GM19328 (cell line): Measurements from ENCODE around the gene E2F6.

Experiments
- ATAC-seq: cut with Tn5 transposase; IDR thresholded peaks from one replicate; pipeline ENCODE4 v1.9.1; 2021; ENCODE audit warnings: mild to moderate bottlenecking, moderate library complexity; ENCODE audit not compliant: unreplicated experiment

The E2F6 gene

DNA sequence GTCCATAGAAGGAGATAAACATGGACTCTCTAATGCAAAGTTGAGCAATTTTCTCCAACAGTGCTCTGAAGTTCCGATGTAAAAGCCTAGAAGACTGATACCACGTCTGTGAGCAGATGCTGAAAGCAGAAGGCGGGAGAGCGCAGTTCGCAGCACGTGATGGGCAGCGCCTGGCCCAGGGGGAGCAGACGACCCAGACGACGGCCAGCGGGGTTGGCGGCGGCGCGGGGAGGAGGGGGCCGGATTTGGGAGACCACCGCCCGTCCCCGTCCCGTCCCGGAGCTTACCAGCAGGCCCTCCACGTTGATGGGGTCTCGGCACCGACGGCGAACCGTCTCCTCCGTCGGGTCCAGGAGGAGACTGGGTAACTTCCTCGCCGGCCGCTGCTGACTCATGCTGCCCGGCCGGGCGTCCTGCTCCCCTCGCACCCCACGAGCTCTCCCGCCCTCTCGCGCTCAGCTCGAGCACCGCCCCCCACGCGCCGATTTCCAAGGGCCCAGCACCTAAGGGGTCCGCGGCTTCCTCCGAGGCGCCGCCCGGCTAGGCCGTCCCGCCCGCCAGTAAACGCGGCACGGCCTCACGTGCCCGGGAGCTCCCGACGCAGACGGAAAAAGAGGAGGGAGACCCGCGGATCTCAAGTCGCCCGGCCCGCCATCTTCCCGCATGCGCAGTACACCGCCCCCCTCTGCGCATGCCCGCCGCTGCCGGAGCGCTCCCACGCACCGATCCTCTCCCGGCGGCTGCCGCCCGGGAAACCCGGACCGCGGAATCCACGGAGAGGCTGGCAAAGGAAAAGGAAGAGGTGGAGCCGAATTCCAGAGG is at the start of gene E2F6:
TSS of gene E2F6 (minus strand) at position 677 of the 822 bp plus-strand sequence. CDS start at position 395, 282 bp downstream.
- peak; percentile 57 for ATAC-seq

DNA sequence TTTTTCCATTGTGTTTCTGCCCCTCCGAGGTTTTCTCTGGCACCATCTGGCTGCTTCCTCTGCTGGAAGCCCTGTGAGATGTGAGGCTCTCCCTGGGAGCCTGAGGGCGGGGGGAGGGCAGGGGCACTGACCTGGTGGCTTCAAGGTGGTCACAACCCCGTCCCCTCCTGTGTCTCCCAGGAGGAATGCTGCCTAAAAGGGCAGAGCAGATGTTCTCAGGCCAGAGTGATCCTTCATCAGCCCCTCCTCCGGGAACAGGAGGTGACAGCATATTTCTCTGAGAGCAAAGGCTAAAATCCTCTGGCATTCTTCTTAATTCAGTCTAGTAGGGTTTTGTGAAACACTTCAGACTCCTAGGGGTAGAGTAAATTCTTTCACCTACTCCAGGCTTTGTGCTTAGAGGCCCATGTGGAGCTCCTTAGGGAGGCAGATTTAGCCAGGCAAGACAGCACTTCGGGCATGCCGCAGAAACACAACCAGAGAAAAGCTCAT is 49.6 kb upstream of the E2F6 start:
- no peak for ATAC-seq

GRCh38 chr2:11514904-11515303 is 48.9 kb upstream of the E2F6 start:
- no peak for ATAC-seq

DNA sequence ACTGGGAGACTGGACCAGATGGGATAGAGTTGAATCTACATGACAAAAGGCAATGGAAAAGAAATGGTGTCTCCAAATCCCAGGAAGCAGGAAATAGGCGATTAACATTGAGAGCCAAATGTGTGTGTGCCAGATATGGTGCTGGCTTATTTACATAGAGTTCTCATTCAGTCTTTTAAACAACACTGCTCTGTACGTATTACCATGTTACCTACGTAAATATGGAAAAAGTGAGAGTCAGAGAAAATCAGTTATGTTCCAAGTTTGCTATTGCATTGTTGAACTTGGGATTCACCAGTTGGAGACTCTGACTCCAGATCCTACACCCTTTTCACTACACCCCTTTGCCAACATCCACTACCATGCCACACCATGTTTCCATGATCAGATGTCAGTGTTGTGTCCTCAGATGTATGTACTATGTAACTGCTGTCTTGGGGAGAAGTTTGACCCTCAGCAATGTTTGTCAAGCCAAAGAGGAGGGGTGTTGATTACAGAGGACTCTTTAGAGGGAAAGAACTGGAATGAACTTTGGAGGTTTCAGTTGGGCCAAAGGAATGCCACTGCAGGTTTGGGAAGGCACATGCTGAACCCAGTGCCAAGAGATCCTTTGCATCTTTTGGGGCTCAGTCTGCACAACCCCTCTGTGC is 48.2 kb upstream of the E2F6 start:
- no peak for ATAC-seq

- ATAC-seq: no peak
These were observed 47.4 kb upstream of the E2F6 start for GRCh38 chr2:11513319-11513718.

DNA sequence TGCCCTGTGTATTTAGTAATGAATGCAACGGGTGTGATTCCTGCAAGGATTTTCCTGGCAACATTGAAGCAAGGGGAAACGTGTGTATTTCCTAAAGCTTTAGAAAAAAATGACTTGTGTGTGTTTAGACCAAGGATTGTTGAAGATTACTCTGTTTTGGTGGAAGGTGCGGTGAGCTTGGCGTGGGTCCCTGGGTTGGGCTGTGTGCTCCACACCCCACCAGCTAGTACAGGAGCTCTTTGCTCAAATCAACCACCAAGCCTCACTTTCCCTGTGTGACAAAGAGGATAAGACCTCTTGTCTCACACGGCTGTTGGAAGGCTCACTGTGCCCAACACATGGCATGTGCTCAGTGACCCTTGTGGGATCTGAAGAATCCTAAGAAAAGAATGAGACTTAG is 46.5 kb upstream of the E2F6 start:
- no peak for ATAC-seq

DNA sequence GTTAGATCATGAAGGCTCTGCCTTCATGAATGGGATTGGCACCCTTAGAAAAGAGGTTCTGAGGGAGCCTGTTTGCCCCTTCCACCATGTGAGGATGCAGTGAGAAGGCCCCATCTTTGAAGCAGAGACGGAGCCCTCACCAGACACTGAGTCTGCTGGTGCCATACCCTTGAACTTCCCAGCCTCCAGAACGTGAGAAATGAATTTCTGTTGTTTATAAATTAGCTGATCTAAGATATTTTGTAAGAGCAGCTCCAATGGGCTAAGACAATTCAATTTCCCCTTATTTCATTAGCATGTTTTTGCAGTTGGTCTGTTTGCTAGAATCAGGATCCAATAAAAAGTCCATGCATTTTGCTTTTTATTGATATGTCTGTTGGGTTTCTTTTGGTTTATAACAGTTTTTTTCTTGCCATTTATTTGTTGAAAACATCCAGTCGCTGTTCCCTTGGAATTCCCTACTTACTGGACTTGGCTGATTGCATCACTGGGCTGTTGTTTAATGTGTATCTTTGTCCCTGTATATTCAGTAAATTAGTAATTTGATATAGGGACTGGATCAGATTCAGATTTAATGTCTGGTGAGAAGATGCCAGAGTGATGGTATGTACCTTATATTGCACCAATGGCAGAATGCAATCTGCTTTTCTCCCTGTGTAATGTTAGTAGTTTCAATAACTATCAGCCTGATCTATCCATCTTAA is 43.8 kb upstream of the E2F6 start:
- ATAC-seq: no peak

DNA sequence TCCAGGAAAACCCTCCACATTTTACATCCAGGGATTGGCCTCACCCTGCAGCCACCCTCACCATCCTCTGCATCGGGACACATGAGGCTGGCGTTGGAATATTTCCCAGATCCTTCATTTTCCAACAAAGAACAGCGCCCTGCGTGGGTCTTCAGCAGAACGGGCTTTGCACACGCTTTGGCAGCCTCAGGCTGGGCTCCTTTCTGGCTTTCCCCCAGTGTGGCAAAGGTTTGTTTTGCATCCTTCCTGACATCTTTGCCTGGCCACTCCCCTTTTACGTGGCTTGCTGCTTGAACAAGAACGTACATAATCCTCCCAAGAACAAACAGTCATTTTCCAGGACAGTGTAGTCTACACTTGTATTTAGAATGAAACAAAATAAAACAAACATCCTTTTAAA is 42.3 kb upstream of the E2F6 start:
- ATAC-seq: no peak

- no peak for ATAC-seq
These were observed 41.6 kb upstream of the E2F6 start for GRCh38 chr2:11507517-11507916.

- no peak for ATAC-seq
These were observed 40.6 kb upstream of the E2F6 start for GRCh38 chr2:11506611-11506969.

GRCh38 chr2:11505652-11506610 is 40.0 kb upstream of the E2F6 start:
- ATAC-seq: no peak

DNA sequence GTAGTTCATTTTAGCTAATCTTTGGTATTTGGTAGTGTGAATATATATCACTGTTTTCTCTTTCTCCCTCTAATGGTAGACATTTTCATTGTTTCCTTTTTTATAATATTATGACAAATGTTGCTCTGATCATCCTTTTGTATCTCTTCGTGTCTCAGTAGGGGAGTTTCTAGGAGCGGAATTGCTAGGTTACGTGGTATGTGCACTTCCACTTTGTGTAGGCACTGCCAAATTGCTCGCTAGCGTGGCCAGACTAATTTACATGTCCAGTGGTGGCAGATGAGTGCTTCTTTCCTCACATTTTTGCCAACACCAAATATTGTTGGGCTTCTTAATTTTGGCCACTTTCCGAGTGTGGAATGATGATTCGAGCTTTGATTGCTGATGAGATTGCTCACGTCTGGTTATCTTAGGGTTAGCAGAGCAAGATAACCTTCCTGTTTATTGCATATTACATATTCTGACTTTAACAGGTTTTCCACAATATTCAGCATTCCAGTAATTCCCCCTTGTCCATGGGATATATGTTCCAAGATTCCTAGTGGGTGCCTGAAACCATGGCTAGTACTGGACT is 37.5 kb upstream of the E2F6 start:
- ATAC-seq: no peak

DNA sequence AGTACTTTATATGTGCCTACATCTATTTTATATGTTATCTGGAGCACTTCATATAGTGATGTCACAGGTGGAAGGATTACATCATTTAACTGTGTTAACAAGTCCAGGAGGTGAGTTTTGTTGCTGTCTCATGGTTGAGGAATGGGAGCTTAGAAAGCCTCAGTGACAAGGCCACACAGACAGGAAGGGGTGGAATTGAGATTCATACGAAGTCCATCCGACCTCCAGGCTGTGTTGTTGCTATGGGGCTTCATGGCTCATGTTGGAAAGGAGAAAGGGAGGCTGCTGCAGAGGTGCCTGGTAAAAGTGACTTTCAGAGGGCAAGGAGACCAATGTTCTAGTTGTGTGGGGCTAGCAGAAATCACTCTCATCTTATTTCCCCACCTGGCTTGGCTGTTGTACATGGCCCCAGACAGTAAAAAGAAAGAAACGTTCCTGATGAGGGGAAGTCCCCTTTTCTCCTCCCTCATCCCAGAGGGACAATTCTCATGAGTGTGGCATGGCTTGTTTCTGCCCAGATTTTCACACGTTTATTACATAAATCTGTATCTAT is 36.9 kb upstream of the E2F6 start:
- ATAC-seq: no peak

DNA sequence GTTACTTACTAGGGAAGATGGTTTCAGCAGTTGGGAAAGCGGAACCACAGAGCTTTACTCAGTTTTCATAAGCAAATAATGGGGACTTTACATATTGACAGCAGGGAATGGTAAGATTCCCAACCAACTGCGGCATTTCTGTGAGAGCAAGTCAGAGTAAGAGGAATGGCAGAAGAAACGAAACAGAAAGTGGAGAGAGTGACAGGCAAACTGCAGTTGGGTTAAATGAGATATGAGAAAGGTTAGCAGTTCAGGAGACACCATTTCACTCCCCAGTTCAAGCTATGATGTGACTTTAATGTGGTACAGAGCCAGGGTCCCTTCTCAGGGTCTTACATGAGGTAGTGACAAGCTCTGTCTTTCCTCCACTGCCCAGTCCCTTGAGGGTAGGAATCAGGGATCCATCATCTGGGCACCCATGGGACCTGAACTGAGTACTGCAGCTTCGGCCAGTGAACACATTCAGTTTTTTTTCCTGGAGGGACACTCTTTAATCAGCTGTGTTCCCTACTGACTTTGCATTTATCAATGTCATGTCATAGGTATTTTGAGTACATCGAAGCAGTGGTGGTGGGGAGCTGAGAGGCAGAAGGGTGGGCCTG is 34.8 kb upstream of the E2F6 start:
- no peak for ATAC-seq

DNA sequence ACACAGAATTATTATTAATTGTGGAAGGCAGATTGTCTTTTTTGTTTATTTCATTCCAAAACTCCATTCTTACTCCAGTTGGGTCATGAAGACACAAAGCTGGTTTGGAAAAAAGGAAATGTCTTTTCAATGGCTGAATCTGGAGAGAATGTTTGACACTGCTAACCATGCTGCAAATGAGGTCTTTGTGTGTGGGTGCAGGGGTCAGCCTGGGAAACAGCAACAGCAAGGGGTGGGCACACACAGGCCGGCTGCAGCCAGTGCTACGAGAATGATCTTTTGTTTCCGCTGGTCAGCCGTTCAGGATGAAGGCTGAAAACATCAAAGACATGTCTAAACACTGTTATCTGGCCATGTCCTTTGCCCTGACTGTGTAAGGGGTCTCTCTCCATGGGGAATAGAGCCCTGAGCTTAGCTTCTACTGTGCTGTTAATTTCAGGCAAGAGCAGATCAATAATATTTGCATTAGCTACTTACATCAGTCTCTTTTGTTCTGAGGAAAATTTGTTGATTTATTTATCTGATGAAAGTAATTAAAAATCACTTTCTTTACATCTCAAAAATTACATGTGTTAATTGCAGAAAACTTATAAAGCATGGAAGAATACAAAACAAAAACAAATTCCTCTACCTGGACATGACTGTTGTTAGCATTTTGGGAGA is 33.3 kb upstream of the E2F6 start:
- ATAC-seq: no peak

GRCh38 chr2:11498543-11499034 is 32.6 kb upstream of the E2F6 start:
- peak; percentile 81 for ATAC-seq

- no peak for ATAC-seq
These were observed 30.1 kb upstream of the E2F6 start for GRCh38 chr2:11495844-11496681.

DNA sequence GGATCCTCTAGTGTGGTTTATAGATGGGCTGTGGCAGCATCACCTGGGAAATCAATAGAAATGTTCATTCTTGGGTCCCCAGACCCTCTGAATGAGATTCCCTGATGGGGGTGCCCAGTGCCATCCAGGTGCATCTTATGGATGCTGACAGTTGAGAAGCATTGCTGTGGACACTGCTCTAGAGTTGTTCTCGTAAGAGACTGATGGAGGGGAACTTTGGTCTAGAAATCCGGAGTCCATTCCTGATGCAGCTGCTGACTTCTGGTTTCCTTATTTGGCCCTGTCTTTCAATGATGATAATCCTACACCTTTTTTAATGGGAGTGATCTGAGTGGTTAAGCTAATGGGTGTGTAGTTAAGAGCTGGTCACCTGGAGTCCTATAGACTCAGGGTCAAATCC is 28.3 kb upstream of the E2F6 start:
- ATAC-seq: no peak
